Endothelial cell (in vitro differentiated cells): ENCODE data around the gene PDE4D. TPM values are rescaled to one million over a fixed set of nuclear protein-coding genes. Genes with fewer than 3 reads are reported as not detected.

Experiments used
- DNase-seq: peaks from one replicate; pipeline ENCODE4 v3.0.0; 2021; ENCODE audit warnings: low spot score
- H3K27ac Mint-ChIP-seq: one replicate; pipeline ENCODE4 v1.8.0; 2021; ENCODE audit warnings: mixed read lengths, inconsistent platforms; ENCODE audit not compliant: unreplicated experiment
- H3K27me3 Mint-ChIP-seq: one replicate; pipeline ENCODE4 v1.8.0; 2021; ENCODE audit warnings: mild to moderate bottlenecking, moderate library complexity, mixed read lengths, inconsistent platforms; ENCODE audit not compliant: unreplicated experiment
- H3K36me3 Mint-ChIP-seq: one replicate; pipeline ENCODE4 v1.8.0; 2021; ENCODE audit warnings: mild to moderate bottlenecking, low read depth, mixed read lengths, inconsistent platforms; ENCODE audit not compliant: unreplicated experiment
- H3K4me1 Mint-ChIP-seq: one replicate; pipeline ENCODE4 v1.8.0; 2021; ENCODE audit warnings: mild to moderate bottlenecking, mixed read lengths, inconsistent platforms; ENCODE audit not compliant: unreplicated experiment
- H3K4me3 Mint-ChIP-seq: one replicate; pipeline ENCODE4 v1.8.0; 2021; ENCODE audit warnings: mild to moderate bottlenecking, mixed read lengths, inconsistent platforms; ENCODE audit not compliant: unreplicated experiment
- H3K9me3 Mint-ChIP-seq: one replicate; pipeline ENCODE4 v1.8.0; 2021; ENCODE audit warnings: mixed read lengths, inconsistent platforms; ENCODE audit not compliant: unreplicated experiment
- total RNA-seq: library from RNA; stranded (reverse); fragmentation: NEBNext Ultra II Directional; extraction: Animal tissue kit (Norgen Biotek cat#: 25700); gene quantifications from one replicate; pipeline ENCODE4 v1.2.1, GENCODE V29; 2021; ENCODE audit not compliant: unreplicated experiment
- TF ChIP-seq, protein P1 (sequence below): fragments of 200-600 bp; sonication (generic); IDR thresholded peaks from one replicate; pipeline ENCODE4 v1.5.0; 2021; ENCODE audit warnings: antibody characterized with exemption; ENCODE audit not compliant: unreplicated experiment

Gene PDE4D
- total RNA-seq, 1 donor from 2014 or later: 9.4 TPM

DNA sequence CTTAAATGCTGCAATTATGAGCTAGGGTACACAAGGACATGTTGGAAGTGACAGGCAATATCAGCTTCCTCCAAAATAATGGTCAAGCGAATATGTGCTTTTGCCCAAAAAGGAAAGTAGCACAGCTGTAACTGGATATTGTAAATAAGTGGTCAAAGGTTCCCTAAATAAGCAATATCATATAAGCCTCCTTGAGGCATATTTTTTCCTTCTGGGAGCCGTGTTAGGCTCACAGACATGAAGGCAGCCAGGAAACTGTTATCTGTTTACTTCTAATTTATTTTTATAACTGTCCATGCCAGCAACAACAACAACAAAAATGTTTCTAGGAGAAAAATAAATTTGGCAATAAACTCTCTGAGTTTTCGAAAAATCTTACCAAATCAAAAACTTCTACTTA lies 648.3 kb downstream of the PDE4D start:
- H3K27me3 Mint-ChIP-seq: peaks cover 3% of the 10 kb centered on the region
- no peak overlapping the region for H3K4me3 Mint-ChIP-seq
- H3K27ac Mint-ChIP-seq: no peak overlapping the region

DNA sequence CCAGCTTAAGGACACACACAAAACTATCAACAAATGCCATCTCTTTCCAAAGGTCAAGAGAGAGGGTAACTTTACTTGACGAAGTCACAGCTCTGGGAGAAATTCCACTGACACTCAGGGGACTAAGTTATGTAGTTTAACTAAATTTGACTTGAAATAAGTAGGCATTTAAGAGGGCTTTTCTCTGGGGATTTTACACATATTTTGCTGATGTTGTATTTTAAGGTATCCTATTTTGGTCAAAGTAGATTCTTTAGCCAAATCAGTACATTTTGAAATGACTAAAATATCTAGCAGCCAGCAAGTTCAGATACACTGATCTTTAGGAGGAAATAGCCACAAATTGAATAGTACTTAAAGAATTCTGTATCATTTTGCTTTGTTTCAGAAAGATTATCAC lies 652.0 kb downstream of the PDE4D start:
- no peak overlapping the region for H3K4me3 Mint-ChIP-seq
- no peaks in the 10 kb centered on the region for H3K36me3 Mint-ChIP-seq
- no peak for DNase-seq
- peaks cover 1% of the 10 kb centered on the region for H3K4me1 Mint-ChIP-seq
- TF ChIP-seq, protein P1, sequence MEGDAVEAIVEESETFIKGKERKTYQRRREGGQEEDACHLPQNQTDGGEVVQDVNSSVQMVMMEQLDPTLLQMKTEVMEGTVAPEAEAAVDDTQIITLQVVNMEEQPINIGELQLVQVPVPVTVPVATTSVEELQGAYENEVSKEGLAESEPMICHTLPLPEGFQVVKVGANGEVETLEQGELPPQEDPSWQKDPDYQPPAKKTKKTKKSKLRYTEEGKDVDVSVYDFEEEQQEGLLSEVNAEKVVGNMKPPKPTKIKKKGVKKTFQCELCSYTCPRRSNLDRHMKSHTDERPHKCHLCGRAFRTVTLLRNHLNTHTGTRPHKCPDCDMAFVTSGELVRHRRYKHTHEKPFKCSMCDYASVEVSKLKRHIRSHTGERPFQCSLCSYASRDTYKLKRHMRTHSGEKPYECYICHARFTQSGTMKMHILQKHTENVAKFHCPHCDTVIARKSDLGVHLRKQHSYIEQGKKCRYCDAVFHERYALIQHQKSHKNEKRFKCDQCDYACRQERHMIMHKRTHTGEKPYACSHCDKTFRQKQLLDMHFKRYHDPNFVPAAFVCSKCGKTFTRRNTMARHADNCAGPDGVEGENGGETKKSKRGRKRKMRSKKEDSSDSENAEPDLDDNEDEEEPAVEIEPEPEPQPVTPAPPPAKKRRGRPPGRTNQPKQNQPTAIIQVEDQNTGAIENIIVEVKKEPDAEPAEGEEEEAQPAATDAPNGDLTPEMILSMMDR: no peak
- no peaks in the 10 kb centered on the region for H3K9me3 Mint-ChIP-seq
- no peaks in the 10 kb centered on the region for H3K27me3 Mint-ChIP-seq
- no peak overlapping the region for H3K27ac Mint-ChIP-seq

More for the DNA sequence above, 648.3 kb downstream of the PDE4D start:
- DNase-seq: no peak
- no peaks in the 10 kb centered on the region for H3K36me3 Mint-ChIP-seq
- H3K9me3 Mint-ChIP-seq: no peaks in the 10 kb centered on the region
- TF ChIP-seq, protein P1: no peak
- H3K4me1 Mint-ChIP-seq: no peaks in the 10 kb centered on the region

DNA sequence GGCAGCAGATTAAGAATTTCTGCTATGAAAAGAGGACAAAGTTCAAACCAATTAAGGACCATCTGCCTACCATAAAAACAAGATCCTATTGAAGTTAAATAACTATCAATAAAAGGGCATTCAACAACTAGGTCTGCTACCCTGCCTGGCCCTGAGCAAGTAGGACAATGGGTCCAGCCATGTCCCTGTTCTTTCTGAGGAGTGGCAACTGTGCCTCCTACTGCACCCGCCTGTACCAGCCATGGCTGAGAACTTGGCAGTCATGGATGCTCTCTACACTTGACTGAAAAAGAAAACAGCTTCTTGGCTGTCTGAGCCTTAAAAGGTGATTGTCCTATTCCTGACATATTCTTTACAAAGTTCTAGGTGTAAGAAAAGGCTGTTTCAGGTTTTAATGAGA lies 652.4 kb downstream of the PDE4D start:
- Mint-ChIP-seq H3K9me3 (no peaks in the 10 kb centered on the region), H3K4me1 (peaks cover 4% of the 10 kb centered on the region), H3K27me3 (no peaks in the 10 kb centered on the region), H3K4me3 (no peak overlapping the region), H3K27ac (no peak overlapping the region), H3K36me3 (no peaks in the 10 kb centered on the region)
- DNase-seq: no peak
- TF ChIP-seq, protein P1: no peak

DNA sequence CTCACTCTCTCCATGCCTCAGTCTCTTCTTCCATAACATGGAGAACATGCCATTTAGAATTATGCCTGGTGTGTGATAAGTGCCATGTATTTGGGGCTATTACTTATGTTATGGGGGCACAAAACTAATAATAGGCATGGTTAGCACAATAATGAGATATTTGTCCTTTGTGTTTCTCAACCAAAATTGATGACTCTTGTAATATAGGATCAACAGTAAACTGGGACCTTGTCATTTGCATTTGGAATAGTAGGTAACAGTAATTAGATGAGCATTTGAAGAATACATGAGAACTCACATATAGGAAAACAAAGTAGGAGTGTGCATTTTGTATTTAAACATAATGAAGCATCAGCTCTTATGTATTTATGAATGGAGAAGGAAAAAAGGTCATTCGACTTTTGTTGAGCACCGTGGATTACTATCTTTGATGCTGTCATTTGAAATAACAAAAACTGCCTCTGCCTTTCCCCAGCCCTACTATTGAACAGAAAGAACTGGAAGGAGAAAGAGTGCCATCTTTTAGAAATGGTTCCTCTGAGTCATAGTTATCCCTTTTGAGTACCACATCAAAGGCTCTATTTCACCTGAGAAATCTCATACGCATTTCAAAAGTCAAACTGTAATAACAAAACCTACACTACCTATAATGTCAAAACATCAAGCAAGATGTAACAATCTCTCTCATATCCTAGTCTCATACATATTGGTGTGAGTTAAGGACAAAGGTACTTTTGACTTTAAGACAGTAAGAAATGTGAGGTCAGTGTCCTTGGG lies 655.2 kb downstream of the PDE4D start:
- TF ChIP-seq, protein P1: no peak
- Mint-ChIP-seq H3K27me3 (no peaks in the 10 kb centered on the region), H3K4me1 (peaks cover 4% of the 10 kb centered on the region)

DNA sequence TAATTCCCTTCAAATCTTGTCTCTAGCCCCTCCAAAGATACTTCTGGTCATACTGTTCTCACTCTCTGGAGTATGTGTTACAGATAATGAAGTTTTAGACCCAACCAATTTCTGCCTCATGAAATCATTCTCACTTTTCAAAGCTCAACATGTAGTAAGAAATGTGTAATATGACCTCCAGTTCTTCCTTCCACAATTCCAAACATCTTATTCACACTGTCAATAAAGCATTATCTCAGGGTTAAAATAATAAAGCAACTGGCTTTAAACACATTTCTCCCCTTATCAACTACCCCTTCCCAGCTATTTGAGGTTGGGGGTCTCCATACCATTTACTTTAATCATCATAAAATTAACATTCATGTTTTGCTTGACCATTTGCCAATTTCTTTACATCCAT lies 656.5 kb downstream of the PDE4D start:
- peaks cover 4% of the 10 kb centered on the region for H3K4me1 Mint-ChIP-seq
- H3K9me3 Mint-ChIP-seq: no peaks in the 10 kb centered on the region
- H3K27ac Mint-ChIP-seq: no peak overlapping the region
- no peak for DNase-seq
- TF ChIP-seq, protein P1: no peak
- no peaks in the 10 kb centered on the region for H3K36me3 Mint-ChIP-seq
- H3K4me3 Mint-ChIP-seq: no peak overlapping the region
- H3K27me3 Mint-ChIP-seq: no peaks in the 10 kb centered on the region

More for the DNA sequence above, 655.2 kb downstream of the PDE4D start:
- DNase-seq: no peak
- H3K9me3 Mint-ChIP-seq: no peaks in the 10 kb centered on the region
- no peaks in the 10 kb centered on the region for H3K36me3 Mint-ChIP-seq
- no peak overlapping the region for H3K27ac Mint-ChIP-seq
- H3K4me3 Mint-ChIP-seq: no peak overlapping the region
